ENCODE measurements around the gene FSCN2.

DNA sequence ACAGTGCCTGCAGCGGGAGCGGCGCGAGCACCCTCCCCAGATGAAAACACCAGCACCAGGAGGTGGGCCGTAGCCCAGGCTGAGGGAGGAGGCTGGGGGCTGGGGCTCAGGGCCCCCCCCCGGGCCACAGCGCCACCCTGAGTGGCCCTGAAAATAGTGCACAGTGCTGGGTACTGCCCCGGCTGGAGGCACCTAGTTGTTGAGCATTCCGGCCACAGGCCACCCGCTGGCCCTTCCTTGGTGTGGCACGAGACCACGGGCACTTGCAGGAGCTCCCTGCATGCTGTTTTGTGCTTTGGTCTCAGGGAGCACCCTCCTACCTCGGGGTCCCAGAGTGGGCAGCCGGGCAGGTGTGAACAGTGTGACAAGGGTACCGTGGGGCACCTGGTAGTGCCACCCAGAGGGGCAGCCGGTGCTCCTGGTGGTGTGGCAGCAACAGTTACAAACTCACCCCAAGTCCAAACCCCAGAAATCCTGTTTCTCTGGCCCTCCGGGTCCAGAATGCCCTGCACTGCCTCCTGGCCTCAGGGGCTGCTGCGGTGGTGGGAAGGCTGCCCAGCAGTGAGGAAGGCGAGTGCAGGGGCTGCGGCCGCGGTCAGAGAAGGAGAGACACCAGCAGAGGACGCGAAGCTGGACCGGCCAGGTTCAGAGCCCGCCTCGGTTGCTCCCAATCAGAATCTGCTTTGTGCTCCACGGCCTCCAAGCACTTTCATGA lies 11.9 kb downstream of the FSCN2 start:
- TF ChIP-seq CTCF (optimal IDR thresholded peaks at IDR 0.05 in 1 of 3, IDR thresholded peaks at IDR 0.05 in 1 of 3, conservative IDR thresholded peaks at IDR 0.05 in 1 of 3; ENCODE audit: extremely low read depth in 1 of 3, insufficient read depth in 2 of 3, low read length in 3 of 3) (no peak), EZH2 (IDR thresholded peaks at IDR 0.05; ENCODE audit: low read length) (no peak)
